Vagina (tissue), 2 donors: Measurements from ENCODE around the gene FAM83C.

Source experiments
- CTCF ChIP-seq, 3 experiments: fragments of 450-650 bp in 2 of 3; fragments of 200-600 bp in 1 of 3; sonication (generic) in 1 of 3; IDR thresholded peaks; one replicate each; pipeline ENCODE4 v1.5.1; 2017 to 2019; ENCODE audit warnings: antibody characterized with exemption in 3 of 3, mild to moderate bottlenecking in 2 of 3, moderate library complexity in 2 of 3
- POLR2A ChIP-seq, 2 donors: fragments of 450-650 bp; IDR thresholded peaks; one replicate each; pipeline ENCODE4 v1.6.1; 2017; ENCODE audit warnings: antibody characterized with exemption in 2 of 2, mild to moderate bottlenecking in 2 of 2, moderate library complexity in 2 of 2

GRCh38 chr20:35295674-35296073 lies 3.4 kb upstream of the FAM83C start:
- TF ChIP-seq CTCF (IDR thresholded peaks at IDR 0.05) (no peak), POLR2A (IDR thresholded peaks at IDR 0.05) (no peak)
